Measurements from ENCODE around the gene TNFRSF9.

Gene TNFRSF9

DNA sequence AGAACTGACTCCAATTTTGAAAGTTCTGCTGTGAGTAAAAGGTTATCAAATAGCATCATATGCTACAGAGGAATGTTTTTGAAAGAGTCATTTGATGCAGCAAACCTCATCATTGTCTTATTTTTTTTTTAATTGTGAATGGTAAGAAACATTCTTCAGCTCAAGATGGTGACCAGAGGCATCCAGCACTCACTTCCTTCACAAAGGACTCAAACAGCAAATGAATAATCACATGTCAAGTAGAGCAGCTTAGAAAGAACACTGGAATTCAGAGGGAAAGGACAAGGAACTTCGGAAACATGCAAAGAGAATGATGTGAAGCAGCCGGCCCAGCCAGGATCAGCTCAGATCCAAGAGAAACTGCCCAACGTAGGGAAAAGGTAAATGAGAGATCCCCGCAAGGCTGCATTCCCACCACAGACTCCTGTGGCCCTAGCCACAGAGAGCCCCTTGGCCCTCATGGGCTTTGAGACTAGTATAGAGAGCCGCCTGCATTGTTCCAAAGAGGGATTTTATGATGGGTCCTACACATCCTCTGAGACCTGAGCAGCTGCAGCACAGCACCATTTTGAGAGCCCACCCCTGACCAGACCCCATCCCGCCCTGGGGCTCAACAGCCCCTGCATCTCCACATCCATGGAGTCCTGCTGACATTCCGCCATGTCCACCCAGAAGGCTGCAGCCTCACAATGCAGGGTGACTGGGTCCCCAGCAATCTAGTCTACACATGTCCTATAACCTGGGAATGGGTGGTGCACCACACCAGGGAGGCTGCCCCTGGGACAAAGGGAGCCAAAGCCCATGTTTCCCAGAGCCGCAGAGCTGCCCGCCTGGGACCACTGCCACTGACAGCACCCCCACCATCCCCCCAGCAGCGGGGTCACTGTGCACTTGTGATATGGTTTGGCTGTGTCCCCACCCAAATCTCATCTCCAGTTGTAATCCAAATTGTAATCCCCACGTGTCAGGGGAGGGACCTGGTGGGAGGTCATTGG lies 66.5 kb downstream of the TNFRSF9 start:
- no peak for DNase-seq (ENCODE audit: low read depth in 2 of 2)

DNA sequence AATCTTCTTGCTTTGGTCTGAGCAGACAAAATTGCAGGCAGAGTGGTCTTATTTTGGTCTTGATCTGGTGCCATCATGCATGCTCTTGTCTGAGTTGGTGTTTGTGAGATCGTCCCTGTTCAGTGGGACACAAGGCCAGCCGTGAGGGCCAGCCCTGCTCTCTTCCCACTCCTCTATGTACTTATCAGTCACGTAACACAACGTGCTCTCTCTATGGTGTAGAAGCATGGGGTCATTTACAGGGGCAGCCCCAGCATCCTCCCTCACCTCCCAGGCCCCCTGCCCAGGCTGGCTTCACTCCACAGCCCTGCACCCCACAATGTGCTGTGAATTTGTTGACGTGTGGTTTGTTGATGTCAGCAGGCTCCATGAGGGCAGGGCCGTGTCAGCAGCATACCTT lies 69.5 kb downstream of the TNFRSF9 start:
- no peak for DNase-seq (ENCODE audit: low read depth in 2 of 2)

DNA sequence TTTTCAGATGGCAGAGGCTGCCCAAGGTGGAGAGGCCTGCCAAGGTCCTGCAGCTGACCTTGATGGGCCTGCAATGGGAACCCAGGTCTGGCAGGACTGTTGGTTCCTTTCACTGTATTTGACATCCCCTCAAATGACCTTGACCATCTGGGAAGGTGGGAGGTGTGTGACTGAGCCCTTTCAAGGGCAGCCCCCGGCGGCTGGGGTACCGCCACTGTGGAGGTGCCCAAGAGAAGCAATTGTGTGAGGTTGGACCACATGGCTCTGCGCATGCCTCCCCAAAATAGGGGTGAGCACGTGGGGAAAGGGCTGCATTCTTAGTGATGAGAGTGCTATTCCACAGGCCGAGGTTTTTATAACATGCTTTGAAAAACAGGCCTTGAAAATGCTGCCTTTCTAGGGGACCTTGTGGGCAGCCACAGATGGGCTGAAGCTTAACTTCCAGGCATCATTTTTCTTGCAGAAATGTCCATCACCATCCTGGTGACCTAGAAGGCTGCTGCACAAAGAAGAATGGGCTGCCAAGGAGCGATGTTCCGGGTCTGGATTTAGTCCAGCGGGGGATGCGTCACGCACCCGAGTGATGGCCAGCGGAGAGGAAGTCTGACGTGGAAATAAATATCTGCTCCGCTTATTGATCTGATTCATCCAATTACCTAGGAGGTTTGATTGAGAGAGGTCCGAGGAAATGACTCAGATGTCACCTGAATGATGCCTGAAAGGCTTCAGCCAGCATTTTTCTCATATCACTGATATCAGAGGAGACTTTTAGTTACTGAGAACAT lies 71.3 kb downstream of the TNFRSF9 start:
- DNase-seq (ENCODE audit: low read depth in 2 of 2): no peak

DNA sequence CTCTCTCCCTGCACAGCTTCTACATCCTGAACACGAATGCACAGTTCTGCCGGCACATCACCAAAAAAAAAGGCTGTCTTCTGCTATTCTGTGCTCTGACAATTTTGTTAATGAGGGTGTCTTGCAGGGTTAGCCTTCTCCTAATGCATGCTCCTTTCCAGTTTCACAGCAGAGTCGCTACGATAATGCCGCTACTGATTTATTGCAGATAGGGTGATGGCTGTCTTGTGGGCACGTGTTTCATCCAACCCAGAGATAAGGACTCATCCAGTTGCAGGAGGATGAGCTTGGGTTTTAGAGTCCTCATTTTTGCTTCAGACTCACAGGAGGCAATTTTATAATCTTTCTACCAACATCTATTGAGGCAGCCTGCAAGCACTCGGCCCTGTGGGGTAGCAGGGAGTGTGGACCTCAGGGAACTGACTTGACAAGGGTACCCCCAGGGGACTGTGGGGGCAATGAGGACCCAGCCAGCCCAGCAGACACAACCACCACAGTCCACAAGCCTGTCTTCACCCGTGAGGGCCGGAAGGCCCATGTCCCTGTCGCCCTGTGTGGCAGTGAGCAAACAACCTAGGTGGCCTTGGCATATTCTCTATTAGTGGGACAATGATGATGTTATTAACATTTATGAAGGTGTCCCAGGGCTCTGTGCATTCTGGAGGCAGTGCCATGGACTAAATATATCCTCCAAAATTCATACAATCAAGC lies 72.4 kb downstream of the TNFRSF9 start:
- DNase-seq (ENCODE audit: low read depth in 2 of 2): no peak

DNA sequence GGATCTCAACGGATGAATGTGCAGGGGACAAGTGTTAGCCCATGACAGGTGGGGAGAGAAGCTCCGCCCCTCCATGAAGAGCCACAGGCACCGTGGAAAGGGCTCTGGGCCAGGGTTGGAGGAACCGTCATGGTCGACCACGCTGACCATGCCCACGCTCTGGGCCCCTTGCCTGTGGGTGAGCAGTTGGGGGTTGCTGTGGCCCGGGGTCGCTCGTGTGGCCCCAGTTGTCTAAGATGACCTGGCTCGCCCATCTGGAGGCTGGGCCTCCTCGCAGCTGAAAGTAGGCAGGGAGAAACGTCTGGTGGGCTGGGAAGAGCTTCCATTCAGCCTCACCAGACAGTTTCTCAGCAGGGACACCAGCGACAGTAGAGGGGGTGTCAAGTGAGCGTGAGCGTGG lies 74.7 kb downstream of the TNFRSF9 start:
- no peak for DNase-seq (ENCODE audit: low read depth in 2 of 2)

All from activated CD4-positive, alpha-beta T cell treated with anti-CD3 and anti-CD28 coated beads for 24 hours (primary cell).